ENCODE results near the gene NREP.

DNA sequence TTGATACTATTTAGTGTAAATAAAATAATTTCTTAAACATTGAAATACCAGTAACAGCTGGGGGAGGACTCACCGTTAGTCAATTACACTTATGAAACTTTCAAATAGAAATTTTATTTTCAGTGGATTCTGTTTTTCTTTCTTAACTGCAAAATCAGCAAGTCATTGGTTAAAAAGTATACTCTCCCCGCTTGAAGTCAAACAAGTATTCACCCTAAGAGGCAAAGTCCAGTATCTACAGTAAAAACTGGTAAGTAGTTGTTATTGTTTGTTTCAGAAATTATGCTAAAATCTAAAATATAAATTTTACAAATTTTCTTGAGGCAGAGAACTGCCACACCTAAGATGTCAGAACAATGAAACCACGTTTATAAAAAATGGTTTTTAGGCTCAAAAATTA is 22.4 kb downstream of the NREP start:
- TF ChIP-seq POLR2A (IDR thresholded peaks at IDR 0.05): no peak
- TF ChIP-seq, protein P1, sequence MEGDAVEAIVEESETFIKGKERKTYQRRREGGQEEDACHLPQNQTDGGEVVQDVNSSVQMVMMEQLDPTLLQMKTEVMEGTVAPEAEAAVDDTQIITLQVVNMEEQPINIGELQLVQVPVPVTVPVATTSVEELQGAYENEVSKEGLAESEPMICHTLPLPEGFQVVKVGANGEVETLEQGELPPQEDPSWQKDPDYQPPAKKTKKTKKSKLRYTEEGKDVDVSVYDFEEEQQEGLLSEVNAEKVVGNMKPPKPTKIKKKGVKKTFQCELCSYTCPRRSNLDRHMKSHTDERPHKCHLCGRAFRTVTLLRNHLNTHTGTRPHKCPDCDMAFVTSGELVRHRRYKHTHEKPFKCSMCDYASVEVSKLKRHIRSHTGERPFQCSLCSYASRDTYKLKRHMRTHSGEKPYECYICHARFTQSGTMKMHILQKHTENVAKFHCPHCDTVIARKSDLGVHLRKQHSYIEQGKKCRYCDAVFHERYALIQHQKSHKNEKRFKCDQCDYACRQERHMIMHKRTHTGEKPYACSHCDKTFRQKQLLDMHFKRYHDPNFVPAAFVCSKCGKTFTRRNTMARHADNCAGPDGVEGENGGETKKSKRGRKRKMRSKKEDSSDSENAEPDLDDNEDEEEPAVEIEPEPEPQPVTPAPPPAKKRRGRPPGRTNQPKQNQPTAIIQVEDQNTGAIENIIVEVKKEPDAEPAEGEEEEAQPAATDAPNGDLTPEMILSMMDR (IDR thresholded peaks at IDR 0.05): no peak

All from Peyer's patch (tissue), 4 donors.